ENCODE data around the gene CACNA2D2. TPM values are rescaled to one million over a fixed set of nuclear protein-coding genes. Genes with fewer than 3 reads are reported as not detected.

The CACNA2D2 gene
- total and polyA plus RNA-seq, 4 donors, result 28.2 to 111 (median 69.1) TPM

DNA sequence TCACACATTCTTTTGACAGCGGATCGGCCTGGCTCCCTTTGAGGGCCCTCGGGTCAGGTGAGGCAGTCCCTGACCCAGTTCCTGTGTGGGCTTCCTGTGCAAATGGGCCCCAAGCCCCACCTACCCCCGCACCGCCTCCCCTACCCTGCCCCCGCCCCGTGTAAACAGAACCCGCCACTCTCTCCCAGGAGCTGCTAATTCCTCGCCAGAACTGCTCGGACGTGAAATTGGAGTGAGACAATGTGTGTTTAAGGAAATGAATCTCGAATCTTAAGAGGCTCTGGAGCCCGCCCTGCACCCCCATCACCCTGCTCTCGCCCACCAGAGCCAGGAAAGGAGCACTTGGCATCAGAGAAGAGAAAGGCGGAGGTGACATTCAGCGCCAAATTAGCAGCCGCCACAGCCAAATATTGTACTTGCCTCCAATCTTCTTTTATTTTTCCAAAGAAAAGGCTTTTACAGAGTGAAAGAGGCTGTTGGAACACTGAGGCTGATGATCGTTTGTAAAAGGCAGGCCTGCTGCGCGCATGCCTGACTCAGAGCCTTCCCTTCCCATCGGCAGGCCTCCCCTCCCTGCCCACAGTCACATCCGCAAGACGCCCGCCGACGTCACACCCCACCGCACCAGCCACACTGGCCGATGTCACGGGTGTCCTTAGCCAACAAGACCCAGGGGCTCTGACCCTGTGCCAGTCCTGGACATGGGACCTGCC is 53.1 kb downstream of the CACNA2D2 start:
- peaks cover 0 to 2% (median 0%) of the 10 kb centered on the region in 4 donors for H3K36me3 ChIP-seq (ENCODE audit: control insufficient read depth in 4 of 4, insufficient read depth in 4 of 4, low read length in 4 of 4)
- H3K27me3 ChIP-seq (ENCODE audit: control insufficient read depth in 3 of 3, insufficient read depth in 3 of 3, low read length in 2 of 3), result no peaks in the 10 kb centered on the region
- no peak overlapping the region for H3K4me3 ChIP-seq
- WGBS, 2 donors, result 27 to 28% methylated on average over 29 of the region's 29 CpGs
- TF ChIP-seq, protein P1, sequence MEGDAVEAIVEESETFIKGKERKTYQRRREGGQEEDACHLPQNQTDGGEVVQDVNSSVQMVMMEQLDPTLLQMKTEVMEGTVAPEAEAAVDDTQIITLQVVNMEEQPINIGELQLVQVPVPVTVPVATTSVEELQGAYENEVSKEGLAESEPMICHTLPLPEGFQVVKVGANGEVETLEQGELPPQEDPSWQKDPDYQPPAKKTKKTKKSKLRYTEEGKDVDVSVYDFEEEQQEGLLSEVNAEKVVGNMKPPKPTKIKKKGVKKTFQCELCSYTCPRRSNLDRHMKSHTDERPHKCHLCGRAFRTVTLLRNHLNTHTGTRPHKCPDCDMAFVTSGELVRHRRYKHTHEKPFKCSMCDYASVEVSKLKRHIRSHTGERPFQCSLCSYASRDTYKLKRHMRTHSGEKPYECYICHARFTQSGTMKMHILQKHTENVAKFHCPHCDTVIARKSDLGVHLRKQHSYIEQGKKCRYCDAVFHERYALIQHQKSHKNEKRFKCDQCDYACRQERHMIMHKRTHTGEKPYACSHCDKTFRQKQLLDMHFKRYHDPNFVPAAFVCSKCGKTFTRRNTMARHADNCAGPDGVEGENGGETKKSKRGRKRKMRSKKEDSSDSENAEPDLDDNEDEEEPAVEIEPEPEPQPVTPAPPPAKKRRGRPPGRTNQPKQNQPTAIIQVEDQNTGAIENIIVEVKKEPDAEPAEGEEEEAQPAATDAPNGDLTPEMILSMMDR (IDR thresholded peaks at IDR 0.05; ENCODE audit: control extremely low read depth, extremely low read depth), result no peak
- peaks cover 0 to 52% (median 22%) of the 10 kb centered on the region in 5 donors for H3K4me1 ChIP-seq (ENCODE audit: control insufficient read depth in 5 of 5, insufficient read depth in 5 of 5, low read length in 5 of 5)
- H3K9ac ChIP-seq (ENCODE audit: insufficient read depth in 1 of 2, low read length in 2 of 2), result peak overlapping the region; percentile 43 to 51
- peaks cover 0 to 4% (median 0%) of the 10 kb centered on the region in 4 donors for H3K9me3 ChIP-seq (ENCODE audit: control insufficient read depth in 4 of 4, insufficient read depth in 3 of 4, low read length in 3 of 4)
- ATAC-seq (ENCODE audit: insufficient read depth, low FRiP score), result peak; percentile 50
- peak; percentile 65 to 84 (median 81) for DNase-seq
- H3K27ac ChIP-seq (ENCODE audit: low read depth in 1 of 2, low read length in 1 of 2), result peak overlapping the region in 1 of 2 donors; percentile 93

DNA sequence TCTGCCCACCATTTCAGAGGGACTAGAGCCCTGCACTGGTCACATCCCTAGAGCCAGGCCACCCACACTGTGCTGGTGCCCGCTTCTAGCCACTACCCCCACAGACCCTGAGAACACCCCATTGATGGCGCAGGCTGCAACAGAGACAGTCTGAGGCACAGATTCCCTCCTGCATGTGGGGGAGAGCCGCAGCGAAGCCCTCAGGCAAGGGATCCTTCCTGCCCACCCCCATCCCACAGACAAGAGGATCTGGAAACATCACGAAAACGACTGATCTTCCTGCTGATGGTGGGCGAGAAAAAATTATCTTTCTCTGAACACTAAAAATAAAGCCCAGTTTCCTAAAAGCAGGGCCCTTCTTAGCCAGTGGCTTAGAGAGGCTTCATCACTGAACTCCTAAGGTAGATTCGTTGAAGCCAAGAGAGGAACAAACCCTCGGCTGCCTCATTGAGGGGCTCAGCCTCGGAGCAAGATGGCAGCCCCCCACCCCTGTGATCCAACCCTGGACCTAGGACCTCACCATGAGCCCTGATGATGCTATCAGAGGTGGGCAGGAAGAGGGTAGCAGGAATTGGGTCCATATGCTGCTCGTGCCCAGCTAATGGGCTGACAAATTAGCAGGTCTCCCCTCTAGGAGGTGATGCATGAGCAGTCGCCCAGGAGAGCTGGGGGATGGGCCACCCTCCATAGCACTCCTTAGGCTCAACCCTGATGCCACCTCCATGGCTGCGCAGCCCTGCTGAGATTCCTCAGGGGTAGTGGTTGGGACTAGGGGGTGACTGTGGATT is 54.5 kb downstream of the CACNA2D2 start:
- Histone ChIP-seq H3K9ac (ENCODE audit: insufficient read depth in 1 of 2, low read length in 2 of 2) (no peak overlapping the region), H3K27me3 (ENCODE audit: control insufficient read depth in 3 of 3, insufficient read depth in 3 of 3, low read length in 2 of 3) (no peaks in the 10 kb centered on the region), H3K36me3 (ENCODE audit: control insufficient read depth in 4 of 4, insufficient read depth in 4 of 4, low read length in 4 of 4) (no peaks in the 10 kb centered on the region), H3K4me1 (ENCODE audit: control insufficient read depth in 5 of 5, insufficient read depth in 5 of 5, low read length in 5 of 5) (peaks cover 0 to 48% (median 11%) of the 10 kb centered on the region in 5 donors), H3K4me3 (no peak overlapping the region), H3K27ac (ENCODE audit: low read depth in 1 of 2, low read length in 1 of 2) (peak overlapping the region in 1 of 2 donors; percentile 93), H3K9me3 (ENCODE audit: control insufficient read depth in 4 of 4, insufficient read depth in 3 of 4, low read length in 3 of 4) (no peaks in the 10 kb centered on the region)
- 91 to 93% methylated on average over 13 of the region's 13 CpGs for WGBS, 2 donors
- no peak for DNase-seq
- no peak for ATAC-seq (ENCODE audit: insufficient read depth, low FRiP score)
- TF ChIP-seq, protein P1 (IDR thresholded peaks at IDR 0.05; ENCODE audit: control extremely low read depth, extremely low read depth), result no peak

DNA sequence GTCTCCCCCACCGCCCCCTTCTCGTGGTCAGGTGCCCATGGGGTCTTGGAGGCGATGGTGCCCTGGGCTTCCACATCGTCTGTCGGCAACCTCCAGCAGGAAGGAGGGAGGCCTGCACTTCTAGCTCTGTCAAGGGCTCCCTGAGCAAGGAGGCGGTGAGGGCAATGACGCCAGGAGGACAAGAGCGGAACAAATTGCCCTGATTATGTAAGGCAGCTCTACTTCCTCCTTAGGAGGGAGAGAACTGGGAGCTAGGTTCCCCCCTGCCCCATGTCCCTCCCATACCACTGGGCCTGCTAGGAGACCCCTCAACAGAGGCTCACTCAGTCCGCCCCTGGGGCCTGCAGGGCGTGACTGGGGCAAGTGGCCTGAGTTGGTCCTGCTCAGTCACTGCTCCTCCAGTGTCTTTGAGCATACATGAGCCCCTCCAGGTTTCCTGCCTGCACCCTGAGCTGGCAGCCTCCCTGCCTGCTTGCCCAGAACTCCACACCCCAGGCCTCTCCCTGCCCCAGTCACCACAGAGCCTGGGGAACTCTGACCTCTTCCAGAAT is 56.1 kb downstream of the CACNA2D2 start:
- DNase-seq, result peak in 1 of 3 donors; percentile 39
- Histone ChIP-seq H3K9ac (ENCODE audit: insufficient read depth in 1 of 2, low read length in 2 of 2) (no peak overlapping the region), H3K36me3 (ENCODE audit: control insufficient read depth in 4 of 4, insufficient read depth in 4 of 4, low read length in 4 of 4) (no peaks in the 10 kb centered on the region), H3K27me3 (ENCODE audit: control insufficient read depth in 3 of 3, insufficient read depth in 3 of 3, low read length in 2 of 3) (no peaks in the 10 kb centered on the region), H3K4me3 (no peak overlapping the region), H3K9me3 (ENCODE audit: control insufficient read depth in 4 of 4, insufficient read depth in 3 of 4, low read length in 3 of 4) (no peaks in the 10 kb centered on the region), H3K27ac (ENCODE audit: low read depth in 1 of 2, low read length in 1 of 2) (peak overlapping the region in 1 of 2 donors; percentile 93), H3K4me1 (ENCODE audit: control insufficient read depth in 5 of 5, insufficient read depth in 5 of 5, low read length in 5 of 5) (peaks cover 0 to 51% (median 14%) of the 10 kb centered on the region in 5 donors)
- TF ChIP-seq, protein P1 (IDR thresholded peaks at IDR 0.05; ENCODE audit: control extremely low read depth, extremely low read depth), result no peak
- peak; percentile 35 for ATAC-seq (ENCODE audit: insufficient read depth, low FRiP score)
- 50 to 56% methylated on average over 10 of the region's 10 CpGs for WGBS, 2 donors

Measured in lung (tissue), 12 donors.